Testis (tissue), 5 donors: Measurements from ENCODE around the gene PSMD7. TPM values are rescaled to one million over a fixed set of nuclear protein-coding genes. Genes with fewer than 3 reads are reported as not detected.

Source experiments
- DNase-seq: peaks from one replicate; pipeline ENCODE4 v3.0.0-alpha.2; 2019
- H3K27ac ChIP-seq, 2 donors: fragments of 200-600 bp; sonication (generic); one replicate each; pipeline ENCODE4 v1.5.1; 2019
- H3K27me3 ChIP-seq: fragments of 200-600 bp; sonication (generic); one replicate; pipeline ENCODE4 v1.5.1; 2019
- H3K36me3 ChIP-seq: fragments of 200-600 bp; sonication (generic); one replicate; pipeline ENCODE4 v1.5.1; 2017; ENCODE audit warnings: low read depth; ENCODE audit errors: missing control alignments
- H3K4me1 ChIP-seq: fragments of 200-600 bp; sonication (generic); one replicate; pipeline ENCODE4 v1.5.1; 2019
- H3K4me3 ChIP-seq, 2 donors: fragments of 200-600 bp; sonication (generic); one replicate each; pipeline ENCODE4 v1.5.1; 2017 to 2019
- H3K9me3 ChIP-seq: fragments of 200-600 bp; sonication (generic); one replicate; pipeline ENCODE4 v1.5.1; 2017
- CTCF ChIP-seq, 3 experiments: fragments of 450-650 bp in 2 of 3; fragments of 200-600 bp in 1 of 3; sonication (generic) in 1 of 3; IDR thresholded peaks; one replicate each; pipeline ENCODE4 v1.5.1; 2016 to 2019; ENCODE audit warnings: antibody characterized with exemption in 3 of 3, mild to moderate bottlenecking in 2 of 3, moderate library complexity in 1 of 3
- POLR2A ChIP-seq: fragments of 450-650 bp; IDR thresholded peaks from one replicate; pipeline ENCODE4 v1.6.1; 2017; ENCODE audit warnings: antibody characterized with exemption, mild to moderate bottlenecking, moderate library complexity
- WGBS, 2 donors: methylation state at CpG; one replicate each; pipeline ENCODE4 v1.1.5; 2018; 5-methylcytosine and 5-hydroxymethylcytosine counted together
- intact Hi-C: fragments of 100-400 bp; cut with DNase I; formaldehyde crosslinking; loops from one replicate; pipeline ENCODE4 v1.15.1; 2023; ENCODE audit warnings: low total_unique reads
- long read RNA-seq, 2 donors: transcript quantifications; one replicate each; lab custom pipeline, GENCODE V29; 2026
- polyA plus RNA-seq: library from polyadenylated mRNA; stranded (reverse); fragments of 350-450 nt; fragmentation: Illumina TruSeq; extraction: RNeasy Lipid Tissue Mini Kit (QIAGEN cat#74804); gene quantifications from one replicate; pipeline ENCODE4 v1.2.3, GENCODE V29; 2014; ENCODE audit warnings: low read depth, low replicate concordance; ENCODE audit not compliant: insufficient read depth
- total RNA-seq, 2 donors: library from RNA; depleted of rRNA; stranded (reverse); fragments of >200 nt; gene quantifications; one replicate each; pipeline ENCODE4 v1.2.3, GENCODE V29; 2016

The PSMD7 gene
- total RNA-seq (10 to 100 TPM; 51.6 to 61.4 TPM), polyA plus RNA-seq (91.4 TPM)
- long read RNA-seq, donor 1, transcript PSMD7-201 (7 exons, 1,670 nt), result major isoform, 75 of 128 reads
- long read RNA-seq, donor 1, transcript PSMD7-202 (2 exons, 724 nt), result minor isoform, 6 of 128 reads
- long read RNA-seq, donor 1, partial matches to known transcripts, result 46 of 128 reads
- long read RNA-seq, donor 1, other reads (novel, unspliced or antisense), result 0 of 128 reads
- long read RNA-seq, donor 2, transcript PSMD7-201 (7 exons, 1,670 nt), result major isoform, 48 of 72 reads
- long read RNA-seq, donor 2, transcript PSMD7-202 (2 exons, 724 nt), result minor isoform, 9 of 72 reads
- long read RNA-seq, donor 2, partial matches to known transcripts, result 14 of 72 reads
- long read RNA-seq, donor 2, other reads (novel, unspliced or antisense), result 0 of 72 reads

GRCh38 chr16:74296432-74297144 is at the start of gene PSMD7:
Gene PSMD7, plus strand, starts transcription at chr16:74296814. Its CDS starts 101 bp downstream, at chr16:74296915.
- Histone ChIP-seq H3K4me1 (peaks cover 14% of the 10 kb centered on the region), H3K36me3 (no peaks in the 10 kb centered on the region), H3K27me3 (no peaks in the 10 kb centered on the region), H3K4me3 (peak within 1 kb of the TSS; percentile 88 to 93), H3K9me3 (no peaks in the 10 kb centered on the region), H3K27ac (peak within 1 kb of the TSS; percentile 93 to 95)
- WGBS, 2 donors, result 0% methylated on average over 32 to 43 of the region's 60 CpGs
- no peak for TF ChIP-seq CTCF (IDR thresholded peaks at IDR 0.05)
- TF ChIP-seq POLR2A, result no peak
- DNase-seq, result peak; percentile 93
- intact Hi-C loops, result no loop called here

GRCh38 chr16:74249254-74249653 is 47.4 kb upstream of the PSMD7 start:
- DNase-seq, result no peak
- no peaks in the 10 kb centered on the region for H3K36me3 ChIP-seq
- H3K9me3 ChIP-seq, result no peaks in the 10 kb centered on the region
- WGBS, 2 donors, result 78 to 86% methylated on average over 4 of the region's 4 CpGs
- no peak for TF ChIP-seq CTCF (IDR thresholded peaks at IDR 0.05)
- no peak for TF ChIP-seq POLR2A
- H3K4me1 ChIP-seq, result no peaks in the 10 kb centered on the region
- H3K4me3 ChIP-seq, result no peak overlapping the region
- H3K27ac ChIP-seq, result no peak overlapping the region
- intact Hi-C loops, result no loop called here
- H3K27me3 ChIP-seq, result no peaks in the 10 kb centered on the region

- no peak for TF ChIP-seq CTCF (IDR thresholded peaks at IDR 0.05)
- TF ChIP-seq POLR2A, result no peak
- 70 to 76% methylated on average over 1 of the region's 1 CpG for WGBS, 2 donors
- Histone ChIP-seq H3K27ac (no peak overlapping the region), H3K4me1 (no peaks in the 10 kb centered on the region), H3K4me3 (no peak overlapping the region), H3K27me3 (no peaks in the 10 kb centered on the region), H3K9me3 (no peaks in the 10 kb centered on the region), H3K36me3 (no peaks in the 10 kb centered on the region)
- intact Hi-C loops, result no loop called here
- DNase-seq, result no peak
Observed at GRCh38 chr16:74249846-74250245, 46.8 kb upstream of the PSMD7 start.

GRCh38 chr16:74252329-74252728 is 44.3 kb upstream of the PSMD7 start:
- intact Hi-C loops, result no loop called here
- H3K27me3 ChIP-seq, result no peaks in the 10 kb centered on the region
- H3K9me3 ChIP-seq, result no peaks in the 10 kb centered on the region
- 64 to 65% methylated on average over 3 of the region's 3 CpGs for WGBS, 2 donors
- H3K4me3 ChIP-seq, result no peak overlapping the region
- no peaks in the 10 kb centered on the region for H3K36me3 ChIP-seq
- no peak for DNase-seq
- TF ChIP-seq POLR2A (no peak), CTCF (IDR thresholded peaks at IDR 0.05) (no peak)
- H3K4me1 ChIP-seq, result no peaks in the 10 kb centered on the region
- no peak overlapping the region for H3K27ac ChIP-seq
